ENCODE measurements around the gene PSMB9. TPM values are rescaled to one million over a fixed set of nuclear protein-coding genes. Genes with fewer than 3 reads are reported as not detected.
A peak's percentile ranks its signal among the peaks of the same experiment; 100 is the strongest.

The PSMB9 gene
- polyA plus RNA-seq, 1 donor from 2014 or later: not detected

GRCh38 chr6:32818867-32819266 is 35.1 kb upstream of the PSMB9 start:
- Histone ChIP-seq H3F3A (ENCODE audit: insufficient read depth, low read length, poor library complexity, severe bottlenecking) (no peaks in the 10 kb centered on the region), H4K20me1 (ENCODE audit: insufficient read depth) (no peaks in the 10 kb centered on the region), H3K4me2 (ENCODE audit: low read length) (no peak overlapping the region), H3K27me3 (ENCODE audit: insufficient read depth, low read depth, low read length) (no peaks in the 10 kb centered on the region), H3K27ac (ENCODE audit: low read length) (no peak overlapping the region), H3K9me3 (ENCODE audit: low read length) (no peaks in the 10 kb centered on the region), H3K36me3 (ENCODE audit: insufficient read depth, low read length) (no peaks in the 10 kb centered on the region), H3K4me3 (ENCODE audit: low read length) (no peak overlapping the region), H2AFZ (ENCODE audit: low read depth, low read length) (no peak overlapping the region), H3K9ac (ENCODE audit: low read length) (no peak overlapping the region), H3K9me2 (ENCODE audit: insufficient read depth, low read length) (no peaks in the 10 kb centered on the region), H3K79me2 (replicated peaks; ENCODE audit: insufficient read depth, low read length) (no peaks in the 10 kb centered on the region)
- TF ChIP-seq, protein P1, sequence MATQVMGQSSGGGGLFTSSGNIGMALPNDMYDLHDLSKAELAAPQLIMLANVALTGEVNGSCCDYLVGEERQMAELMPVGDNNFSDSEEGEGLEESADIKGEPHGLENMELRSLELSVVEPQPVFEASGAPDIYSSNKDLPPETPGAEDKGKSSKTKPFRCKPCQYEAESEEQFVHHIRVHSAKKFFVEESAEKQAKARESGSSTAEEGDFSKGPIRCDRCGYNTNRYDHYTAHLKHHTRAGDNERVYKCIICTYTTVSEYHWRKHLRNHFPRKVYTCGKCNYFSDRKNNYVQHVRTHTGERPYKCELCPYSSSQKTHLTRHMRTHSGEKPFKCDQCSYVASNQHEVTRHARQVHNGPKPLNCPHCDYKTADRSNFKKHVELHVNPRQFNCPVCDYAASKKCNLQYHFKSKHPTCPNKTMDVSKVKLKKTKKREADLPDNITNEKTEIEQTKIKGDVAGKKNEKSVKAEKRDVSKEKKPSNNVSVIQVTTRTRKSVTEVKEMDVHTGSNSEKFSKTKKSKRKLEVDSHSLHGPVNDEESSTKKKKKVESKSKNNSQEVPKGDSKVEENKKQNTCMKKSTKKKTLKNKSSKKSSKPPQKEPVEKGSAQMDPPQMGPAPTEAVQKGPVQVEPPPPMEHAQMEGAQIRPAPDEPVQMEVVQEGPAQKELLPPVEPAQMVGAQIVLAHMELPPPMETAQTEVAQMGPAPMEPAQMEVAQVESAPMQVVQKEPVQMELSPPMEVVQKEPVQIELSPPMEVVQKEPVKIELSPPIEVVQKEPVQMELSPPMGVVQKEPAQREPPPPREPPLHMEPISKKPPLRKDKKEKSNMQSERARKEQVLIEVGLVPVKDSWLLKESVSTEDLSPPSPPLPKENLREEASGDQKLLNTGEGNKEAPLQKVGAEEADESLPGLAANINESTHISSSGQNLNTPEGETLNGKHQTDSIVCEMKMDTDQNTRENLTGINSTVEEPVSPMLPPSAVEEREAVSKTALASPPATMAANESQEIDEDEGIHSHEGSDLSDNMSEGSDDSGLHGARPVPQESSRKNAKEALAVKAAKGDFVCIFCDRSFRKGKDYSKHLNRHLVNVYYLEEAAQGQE (IDR thresholded peaks at IDR 0.05; ENCODE audit: borderline replicate concordance): no peak
- TF ChIP-seq RAD21 (conservative IDR thresholded peaks at IDR 0.05): no peak
- TF ChIP-seq EZH2 (IDR thresholded peaks at IDR 0.05; ENCODE audit: borderline replicate concordance, insufficient read depth, low read length, poor library complexity, severe bottlenecking): no peak

DNA sequence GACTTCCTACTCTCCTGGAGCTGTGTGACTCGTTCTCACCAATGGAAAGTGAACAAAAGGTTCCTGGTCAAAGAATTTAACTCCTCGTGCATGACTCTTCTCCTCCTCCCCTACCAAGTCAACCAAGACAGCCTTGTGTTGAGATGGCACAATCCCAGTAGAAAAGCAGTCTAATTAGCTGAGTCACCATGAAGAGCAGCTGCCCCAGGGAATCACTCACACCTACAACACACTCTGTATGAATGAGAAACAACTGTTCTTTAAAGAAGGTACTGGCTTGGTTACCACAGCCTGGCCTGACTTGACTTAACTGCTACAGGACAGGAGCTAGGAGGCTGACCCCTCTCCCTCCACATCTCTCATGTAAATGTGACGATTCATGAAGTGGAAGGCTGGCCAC is 34.3 kb upstream of the PSMB9 start:
- Histone ChIP-seq H3K4me2 (ENCODE audit: low read length) (no peak overlapping the region), H3K9me3 (ENCODE audit: low read length) (no peaks in the 10 kb centered on the region), H3K36me3 (ENCODE audit: insufficient read depth, low read length) (no peaks in the 10 kb centered on the region), H3K9ac (ENCODE audit: low read length) (no peak overlapping the region), H2AFZ (ENCODE audit: low read depth, low read length) (no peak overlapping the region), H3K27ac (ENCODE audit: low read length) (no peak overlapping the region), H3K4me3 (ENCODE audit: low read length) (no peak overlapping the region), H3K27me3 (ENCODE audit: insufficient read depth, low read depth, low read length) (no peaks in the 10 kb centered on the region), H4K20me1 (ENCODE audit: insufficient read depth) (no peaks in the 10 kb centered on the region), H3K9me2 (ENCODE audit: insufficient read depth, low read length) (no peaks in the 10 kb centered on the region), H3K79me2 (replicated peaks; ENCODE audit: insufficient read depth, low read length) (no peaks in the 10 kb centered on the region), H3F3A (ENCODE audit: insufficient read depth, low read length, poor library complexity, severe bottlenecking) (no peaks in the 10 kb centered on the region)
- no peak for TF ChIP-seq EZH2 (IDR thresholded peaks at IDR 0.05; ENCODE audit: borderline replicate concordance, insufficient read depth, low read length, poor library complexity, severe bottlenecking)

DNA sequence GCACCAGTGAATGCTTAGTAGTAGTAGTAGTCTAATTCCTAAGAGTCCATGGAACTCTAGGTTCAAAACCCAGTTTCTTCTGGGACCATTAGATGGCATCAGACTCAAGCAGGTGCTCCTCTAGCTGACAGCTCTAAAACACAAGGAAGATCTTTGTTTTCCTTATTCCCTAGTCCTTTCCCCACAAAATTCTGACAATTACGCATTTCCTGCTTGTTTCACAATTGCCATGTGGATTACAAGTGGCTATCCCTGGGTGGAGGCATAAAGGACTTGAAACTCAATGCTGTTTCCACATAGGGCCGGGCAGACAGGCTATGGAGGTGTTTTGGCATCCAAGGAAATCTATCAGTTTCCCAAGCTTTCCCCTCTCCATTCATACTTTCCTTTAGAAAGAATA is 28.0 kb upstream of the PSMB9 start:
- H3K79me2 ChIP-seq (replicated peaks; ENCODE audit: insufficient read depth, low read length): no peaks in the 10 kb centered on the region
- no peak overlapping the region for H3K27ac ChIP-seq (ENCODE audit: low read length)
- no peak overlapping the region for H3K4me3 ChIP-seq (ENCODE audit: low read length)
- H3K9me2 ChIP-seq (ENCODE audit: insufficient read depth, low read length): no peaks in the 10 kb centered on the region
- H3K9me3 ChIP-seq (ENCODE audit: low read length): no peaks in the 10 kb centered on the region
- H3K9ac ChIP-seq (ENCODE audit: low read length): no peak overlapping the region
- H2AFZ ChIP-seq (ENCODE audit: low read depth, low read length): no peak overlapping the region
- no peaks in the 10 kb centered on the region for H3F3A ChIP-seq (ENCODE audit: insufficient read depth, low read length, poor library complexity, severe bottlenecking)
- H3K27me3 ChIP-seq (ENCODE audit: insufficient read depth, low read depth, low read length): no peaks in the 10 kb centered on the region
- TF ChIP-seq SMC3 (conservative IDR thresholded peaks at IDR 0.05; ENCODE audit: poor library complexity): peak; percentile 28
- TF ChIP-seq, protein P2, sequence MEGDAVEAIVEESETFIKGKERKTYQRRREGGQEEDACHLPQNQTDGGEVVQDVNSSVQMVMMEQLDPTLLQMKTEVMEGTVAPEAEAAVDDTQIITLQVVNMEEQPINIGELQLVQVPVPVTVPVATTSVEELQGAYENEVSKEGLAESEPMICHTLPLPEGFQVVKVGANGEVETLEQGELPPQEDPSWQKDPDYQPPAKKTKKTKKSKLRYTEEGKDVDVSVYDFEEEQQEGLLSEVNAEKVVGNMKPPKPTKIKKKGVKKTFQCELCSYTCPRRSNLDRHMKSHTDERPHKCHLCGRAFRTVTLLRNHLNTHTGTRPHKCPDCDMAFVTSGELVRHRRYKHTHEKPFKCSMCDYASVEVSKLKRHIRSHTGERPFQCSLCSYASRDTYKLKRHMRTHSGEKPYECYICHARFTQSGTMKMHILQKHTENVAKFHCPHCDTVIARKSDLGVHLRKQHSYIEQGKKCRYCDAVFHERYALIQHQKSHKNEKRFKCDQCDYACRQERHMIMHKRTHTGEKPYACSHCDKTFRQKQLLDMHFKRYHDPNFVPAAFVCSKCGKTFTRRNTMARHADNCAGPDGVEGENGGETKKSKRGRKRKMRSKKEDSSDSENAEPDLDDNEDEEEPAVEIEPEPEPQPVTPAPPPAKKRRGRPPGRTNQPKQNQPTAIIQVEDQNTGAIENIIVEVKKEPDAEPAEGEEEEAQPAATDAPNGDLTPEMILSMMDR (IDR thresholded peaks at IDR 0.05; ENCODE audit: poor library complexity, severe bottlenecking): peak; percentile 47
- TF ChIP-seq RAD21 (conservative IDR thresholded peaks at IDR 0.05): peak; percentile 27
- TF ChIP-seq EP300 (conservative IDR thresholded peaks at IDR 0.05; ENCODE audit: poor library complexity, severe bottlenecking): no peak
- no peak for TF ChIP-seq EZH2 (IDR thresholded peaks at IDR 0.05; ENCODE audit: borderline replicate concordance, insufficient read depth, low read length, poor library complexity, severe bottlenecking)
- TF ChIP-seq, protein P1 (IDR thresholded peaks at IDR 0.05; ENCODE audit: borderline replicate concordance): no peak
- TF ChIP-seq POLR2AphosphoS5 (IDR thresholded peaks at IDR 0.05): no peak
- TF ChIP-seq TAF1 (IDR thresholded peaks at IDR 0.05; ENCODE audit: low read depth): no peak
- no peak for TF ChIP-seq MXI1 (conservative IDR thresholded peaks at IDR 0.05; ENCODE audit: poor library complexity, severe bottlenecking)
- H3K4me2 ChIP-seq (ENCODE audit: low read length): no peak overlapping the region
- no peaks in the 10 kb centered on the region for H4K20me1 ChIP-seq (ENCODE audit: insufficient read depth)
- no peaks in the 10 kb centered on the region for H3K36me3 ChIP-seq (ENCODE audit: insufficient read depth, low read length)

All from neural cell (in vitro differentiated cells).